ENCODE measurements around the gene MARK2.

MARK2 gene

GRCh38 chr11:63829823-63830489 lies 9.0 kb upstream of the MARK2 start:
- DNase-seq (ENCODE audit: low read depth, low spot score) = no peak

GRCh38 chr11:63831326-63831725 lies 7.6 kb upstream of the MARK2 start:
- no peak for DNase-seq (ENCODE audit: low read depth, low spot score)

GRCh38 chr11:63832336-63832735 lies 6.6 kb upstream of the MARK2 start:
- DNase-seq (ENCODE audit: low read depth, low spot score) = no peak

GRCh38 chr11:63833048-63833447 lies 5.9 kb upstream of the MARK2 start:
- no peak for DNase-seq (ENCODE audit: low read depth, low spot score)

- no peak for DNase-seq (ENCODE audit: low read depth, low spot score)
These were observed 4.3 kb upstream of the MARK2 start for GRCh38 chr11:63834535-63835157.

GRCh38 chr11:63835158-63835545 lies 3.8 kb upstream of the MARK2 start:
- DNase-seq (ENCODE audit: low read depth, low spot score) = no peak

GRCh38 chr11:63837027-63837688 lies 1.8 kb upstream of the MARK2 start:
- DNase-seq (ENCODE audit: low read depth, low spot score) = peak; percentile 72

GRCh38 chr11:63837739-63838138 lies 1.2 kb upstream of the MARK2 start:
- no peak for DNase-seq (ENCODE audit: low read depth, low spot score)

- no peak for DNase-seq (ENCODE audit: low read depth, low spot score)
These were observed 696 bp upstream of the MARK2 start for GRCh38 chr11:63838150-63838677.

GRCh38 chr11:63839508-63840355 lies 822 bp downstream of the MARK2 start:
- no peak for DNase-seq (ENCODE audit: low read depth, low spot score)

- DNase-seq (ENCODE audit: low read depth, low spot score) = no peak
These were observed 1.6 kb downstream of the MARK2 start for GRCh38 chr11:63840356-63841060.

- DNase-seq (ENCODE audit: low read depth, low spot score) = no peak
These were observed 2.6 kb downstream of the MARK2 start for GRCh38 chr11:63841554-63841953.

GRCh38 chr11:63843041-63843440 lies 4.1 kb downstream of the MARK2 start:
- no peak for DNase-seq (ENCODE audit: low read depth, low spot score)

- no peak for DNase-seq (ENCODE audit: low read depth, low spot score)
These were observed 5.9 kb downstream of the MARK2 start for GRCh38 chr11:63844836-63845235.

- DNase-seq (ENCODE audit: low read depth, low spot score) = no peak
These were observed 6.4 kb downstream of the MARK2 start for GRCh38 chr11:63845303-63845702.

- no peak for DNase-seq (ENCODE audit: low read depth, low spot score)
These were observed 7.0 kb downstream of the MARK2 start for GRCh38 chr11:63845911-63846310.

GRCh38 chr11:63846897-63847296 lies 8.0 kb downstream of the MARK2 start:
- DNase-seq (ENCODE audit: low read depth, low spot score) = no peak

- no peak for DNase-seq (ENCODE audit: low read depth, low spot score)
These were observed 8.5 kb downstream of the MARK2 start for GRCh38 chr11:63847363-63847762.

GRCh38 chr11:63849691-63850090 lies 10.8 kb downstream of the MARK2 start:
- no peak for DNase-seq (ENCODE audit: low read depth, low spot score)

- DNase-seq (ENCODE audit: low read depth, low spot score) = no peak
These were observed 12.0 kb downstream of the MARK2 start for GRCh38 chr11:63850920-63851319.

- no peak for DNase-seq (ENCODE audit: low read depth, low spot score)
These were observed 12.5 kb downstream of the MARK2 start for GRCh38 chr11:63851364-63851763.

Data from activated CD4-positive, CD25-positive, alpha-beta regulatory T cell treated with anti-CD3 and anti-CD28 coated beads, Interleukin-2, amount 50 U/mL, for 16 hours (primary cell).